Measurements from ENCODE around the gene MSH2.

The MSH2 gene

DNA sequence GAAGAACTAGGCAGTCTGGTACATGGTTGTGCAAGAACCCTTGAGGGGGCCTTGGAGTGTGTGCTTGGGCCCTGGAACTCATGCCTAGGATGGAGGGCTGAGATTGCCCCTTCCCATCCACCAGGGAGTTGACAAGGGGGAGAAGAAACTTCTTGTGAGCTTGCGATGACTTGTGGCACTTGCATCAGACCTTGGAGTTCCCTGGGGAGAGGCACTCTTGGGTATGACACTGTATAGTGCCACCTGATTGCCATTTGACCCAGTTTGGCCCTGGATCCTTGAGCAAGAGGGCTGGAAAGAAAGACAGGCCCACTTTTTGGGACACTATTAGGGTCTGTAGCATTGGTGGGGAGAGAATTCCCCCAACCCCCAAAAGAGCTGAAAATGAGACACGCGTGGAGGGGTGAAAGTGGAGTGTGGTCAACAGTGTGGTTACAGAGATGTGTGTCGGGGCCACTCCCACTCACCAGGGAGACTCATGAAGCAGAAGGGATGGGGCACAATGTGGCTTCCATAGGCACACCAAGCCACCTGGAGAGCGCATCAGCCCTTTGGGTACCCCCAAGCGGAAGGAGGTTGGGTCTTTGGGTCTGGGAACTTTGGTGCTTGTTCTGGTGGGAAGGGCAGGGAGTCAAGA, 101.3 kb downstream of the MSH2 start:
- no peak for DNase-seq (ENCODE audit: low read depth in 2 of 3, low spot score in 2 of 3)

DNA sequence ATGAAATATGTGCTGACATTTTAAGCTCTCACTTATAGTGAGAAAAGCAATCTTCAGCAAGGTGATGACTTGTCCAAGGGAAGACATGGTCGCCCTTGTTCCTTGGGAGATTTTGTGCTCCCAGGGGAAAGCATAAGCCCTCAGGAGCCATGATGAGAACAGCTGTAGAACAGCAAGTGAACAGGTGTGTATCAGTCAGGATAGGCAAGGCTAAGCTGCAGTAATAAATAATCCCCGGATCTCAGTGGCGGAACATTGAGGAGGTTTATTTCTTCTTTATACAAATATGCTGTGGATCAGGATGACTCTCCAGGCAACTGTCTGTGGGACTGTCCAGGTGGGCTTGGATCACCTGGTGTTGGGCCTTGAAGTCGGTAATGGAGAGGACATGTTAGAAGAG, 103.1 kb downstream of the MSH2 start:
- DNase-seq (ENCODE audit: low read depth in 2 of 3, low spot score in 2 of 3): no peak

DNA sequence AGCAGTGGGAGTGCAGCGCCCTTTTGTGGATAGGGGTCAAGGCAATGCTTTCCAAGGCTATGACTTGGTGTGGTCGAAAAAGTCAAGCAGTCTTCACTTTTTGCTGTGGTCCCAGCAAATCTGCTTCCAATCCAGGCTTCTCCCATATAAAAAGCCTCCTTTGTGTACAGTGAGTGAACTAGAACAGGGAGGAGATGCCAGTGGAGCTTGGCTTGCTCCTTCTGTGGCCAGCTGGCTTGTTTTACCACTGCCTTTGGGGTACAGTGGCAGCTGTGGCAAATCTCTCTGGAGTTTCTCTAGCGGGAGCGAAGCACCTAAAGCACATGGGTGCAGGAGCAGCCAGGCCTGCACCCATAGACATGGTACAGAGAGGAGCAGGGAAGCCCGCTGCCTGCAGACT, 103.5 kb downstream of the MSH2 start:
- no peak for DNase-seq (ENCODE audit: low read depth in 2 of 3, low spot score in 2 of 3)

DNA sequence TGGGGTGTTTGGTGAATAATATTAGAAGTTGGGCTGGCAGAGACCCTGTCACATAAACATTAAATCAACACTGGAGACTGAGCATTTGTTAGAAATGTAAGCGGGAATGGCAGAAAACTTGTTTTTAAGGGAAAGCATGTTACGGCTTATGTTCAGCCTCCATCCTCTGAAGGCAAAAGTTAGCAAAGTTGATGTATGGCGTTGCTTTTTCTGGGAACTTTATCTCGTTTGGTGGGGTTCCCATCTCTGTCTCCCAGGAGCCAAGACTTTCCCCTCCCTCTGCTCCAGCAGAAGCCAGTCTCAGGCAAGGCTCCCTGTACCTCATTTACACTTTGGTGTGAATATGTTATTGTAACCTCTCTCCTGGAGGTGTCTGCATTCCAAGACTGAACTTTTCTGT, 105.1 kb downstream of the MSH2 start:
- no peak for DNase-seq (ENCODE audit: low read depth in 2 of 3, low spot score in 2 of 3)

DNA sequence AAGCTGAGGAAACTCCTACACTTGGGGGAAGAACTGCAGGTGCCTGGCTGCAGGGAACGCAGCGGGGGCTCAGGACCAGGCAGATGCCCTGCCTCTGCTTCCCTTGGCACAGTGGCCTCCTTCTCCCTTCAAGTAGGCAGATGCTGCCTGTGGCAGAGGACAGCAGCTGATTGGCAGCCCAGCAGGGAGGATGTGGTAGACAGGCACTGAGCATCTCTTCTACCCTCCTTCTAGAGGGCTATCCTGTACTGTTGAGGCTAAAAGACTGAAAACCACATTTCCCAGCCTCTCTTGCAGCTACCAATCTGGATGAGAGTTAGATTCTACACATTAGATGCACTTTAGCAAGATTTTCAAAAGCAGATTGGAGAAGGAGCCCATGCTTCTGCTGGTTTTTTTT, 105.7 kb downstream of the MSH2 start:
- DNase-seq (ENCODE audit: low read depth in 2 of 3, low spot score in 2 of 3): no peak

DNA sequence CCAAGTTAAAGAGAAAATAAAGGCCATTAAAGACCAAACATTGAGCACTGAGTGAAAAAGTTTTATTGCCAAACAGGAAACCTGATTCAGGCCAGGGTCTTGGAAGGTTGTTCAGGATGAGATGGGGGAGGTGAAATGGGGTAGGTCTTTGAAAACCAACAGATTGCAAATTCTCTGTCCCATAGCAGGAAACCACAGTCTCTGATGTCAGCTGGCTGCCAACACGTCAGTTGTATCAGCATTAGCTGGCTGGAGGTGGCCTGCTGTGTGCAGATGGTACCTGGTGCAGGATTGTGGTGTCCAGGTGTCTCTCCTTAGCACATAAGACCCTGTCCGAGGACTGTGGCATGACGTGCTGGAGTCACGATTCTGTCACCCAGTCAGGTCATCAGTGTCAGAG, 106.3 kb downstream of the MSH2 start:
- DNase-seq (ENCODE audit: low read depth in 2 of 3, low spot score in 2 of 3): no peak

DNA sequence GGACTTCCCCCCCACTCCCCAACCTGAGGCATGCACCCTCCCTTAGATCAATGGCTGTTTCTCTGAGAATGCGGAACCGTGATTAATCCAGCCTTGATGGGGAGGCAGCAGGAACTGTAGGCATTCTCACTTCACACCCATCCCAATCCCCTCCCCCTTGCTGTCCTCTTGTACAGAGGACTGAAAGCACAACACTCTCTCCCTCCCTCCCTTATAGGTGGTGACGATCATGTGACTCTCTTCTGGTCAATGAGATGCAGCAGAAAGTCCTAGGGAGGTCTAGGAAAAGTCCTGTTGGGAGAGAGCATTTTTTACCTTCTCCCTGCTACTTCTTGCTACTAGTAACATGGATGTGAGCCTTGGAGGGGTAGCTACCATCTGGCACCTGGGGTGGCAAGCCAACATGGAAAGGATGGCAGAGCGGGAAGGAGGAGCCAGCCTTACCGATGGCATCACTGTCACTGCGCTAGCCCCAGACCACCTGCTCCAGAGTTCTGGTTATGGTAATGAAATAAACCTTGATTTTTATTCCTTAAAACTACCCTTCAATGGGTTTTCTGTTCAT, 106.9 kb downstream of the MSH2 start:
- no peak for DNase-seq (ENCODE audit: low read depth in 2 of 3, low spot score in 2 of 3)

DNA sequence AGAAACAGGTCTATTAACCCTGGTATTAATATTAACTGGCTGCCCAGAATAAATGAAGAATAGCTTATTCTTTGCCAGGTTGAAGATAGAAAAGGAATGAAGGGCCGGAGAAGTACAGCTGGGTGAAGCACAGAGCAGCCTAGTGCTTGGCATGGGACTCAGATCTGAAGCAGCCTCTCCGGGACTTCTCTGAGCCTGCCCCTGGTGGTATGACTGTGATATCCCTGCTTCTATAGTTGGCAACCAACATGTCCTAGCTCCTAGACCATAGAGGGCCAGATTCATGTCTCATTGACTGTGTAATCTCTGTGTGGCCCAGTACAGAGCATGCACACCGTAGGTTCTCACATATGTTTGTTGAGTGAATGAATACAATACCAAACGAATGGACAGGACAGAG, 107.8 kb downstream of the MSH2 start:
- DNase-seq (ENCODE audit: low read depth in 2 of 3, low spot score in 2 of 3): no peak

DNA sequence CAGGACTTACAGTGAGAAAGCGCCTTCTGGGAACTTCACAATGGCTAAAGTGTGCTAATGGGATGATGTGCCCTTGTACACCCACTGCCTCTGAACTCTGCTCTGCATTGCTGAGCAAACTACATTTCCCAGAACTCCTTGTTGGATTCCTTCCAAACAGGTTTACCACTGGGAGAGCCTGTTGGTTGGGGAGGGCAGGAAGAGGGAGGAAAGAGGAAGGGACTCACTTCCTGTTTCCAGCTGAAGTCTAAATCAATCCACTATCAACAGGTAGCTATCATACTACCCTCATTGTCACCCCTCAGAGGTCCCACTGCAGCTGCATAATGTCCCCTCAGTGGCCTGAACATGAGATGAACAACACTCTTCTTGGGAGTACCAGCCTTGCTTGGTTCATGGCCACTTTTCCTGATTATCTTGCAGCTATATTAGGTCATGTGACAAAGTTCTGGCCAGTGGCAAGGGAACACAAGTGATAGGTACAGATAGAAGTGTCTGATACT, 109.7 kb downstream of the MSH2 start:
- DNase-seq (ENCODE audit: low read depth in 2 of 3, low spot score in 2 of 3): no peak

DNA sequence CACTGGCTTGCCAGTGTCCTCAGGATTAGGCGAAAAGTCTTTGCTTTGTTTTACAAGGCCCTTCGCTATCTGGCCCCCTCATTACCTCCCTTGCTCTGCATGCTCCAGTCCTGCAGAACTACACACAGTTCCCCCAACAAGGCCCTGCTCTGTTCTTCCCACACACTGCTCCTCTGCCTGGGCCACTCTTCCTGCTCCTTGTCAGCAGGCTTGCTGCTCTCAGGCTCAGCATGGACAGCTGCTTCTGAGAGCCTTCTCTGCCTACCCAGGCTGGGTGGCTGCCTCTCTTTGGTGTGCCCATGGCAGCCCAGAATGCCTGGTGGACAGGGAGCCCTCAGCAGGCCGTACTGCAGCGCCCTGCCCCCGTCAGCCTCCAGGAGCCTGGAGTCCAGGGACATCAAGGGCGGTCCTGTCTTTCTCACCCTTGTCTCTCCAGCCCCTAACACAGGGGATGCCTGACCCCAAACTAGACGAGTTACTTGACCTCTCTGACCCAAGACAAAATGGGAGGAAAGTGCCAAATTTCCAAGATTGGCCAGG, 111.1 kb downstream of the MSH2 start:
- no peak for DNase-seq (ENCODE audit: low read depth in 2 of 3, low spot score in 2 of 3)

DNA sequence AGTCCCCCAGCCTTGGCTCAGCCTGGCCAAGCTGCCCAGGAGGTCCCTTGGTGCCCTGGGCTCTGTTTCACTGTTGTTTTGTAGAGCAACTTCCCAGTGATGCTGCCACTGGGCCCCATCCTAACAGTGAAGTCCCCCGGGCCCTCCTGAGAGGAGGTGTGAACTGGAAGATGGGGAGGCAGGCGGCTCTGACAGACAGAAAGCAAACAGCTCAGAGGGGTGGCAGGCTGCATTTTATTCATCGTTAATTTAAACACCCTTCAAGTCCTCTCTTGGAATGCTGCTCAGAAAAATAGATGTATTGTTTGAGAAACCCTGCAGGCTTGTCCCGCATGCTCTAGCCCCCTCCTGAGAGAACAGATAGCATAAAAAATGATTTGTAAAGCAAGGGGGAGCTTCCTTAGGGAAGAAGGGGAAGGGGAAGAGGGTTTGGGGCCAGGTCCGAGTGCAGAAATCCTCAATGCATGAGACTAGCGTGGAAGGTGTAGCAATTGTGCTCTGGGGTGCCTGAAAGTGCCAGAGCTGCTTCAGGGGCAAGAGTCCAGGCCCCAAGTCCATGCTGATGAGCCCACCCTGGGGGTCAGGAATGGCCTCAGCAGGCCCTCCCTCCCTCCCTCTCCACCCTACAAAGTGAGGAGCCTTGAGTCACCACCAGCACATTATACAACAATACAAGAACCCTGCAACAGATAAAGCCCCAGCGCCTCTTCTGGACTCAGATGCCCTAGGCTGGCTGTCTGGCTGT, 113.6 kb downstream of the MSH2 start:
- no peak for DNase-seq (ENCODE audit: low read depth in 2 of 3, low spot score in 2 of 3)

DNA sequence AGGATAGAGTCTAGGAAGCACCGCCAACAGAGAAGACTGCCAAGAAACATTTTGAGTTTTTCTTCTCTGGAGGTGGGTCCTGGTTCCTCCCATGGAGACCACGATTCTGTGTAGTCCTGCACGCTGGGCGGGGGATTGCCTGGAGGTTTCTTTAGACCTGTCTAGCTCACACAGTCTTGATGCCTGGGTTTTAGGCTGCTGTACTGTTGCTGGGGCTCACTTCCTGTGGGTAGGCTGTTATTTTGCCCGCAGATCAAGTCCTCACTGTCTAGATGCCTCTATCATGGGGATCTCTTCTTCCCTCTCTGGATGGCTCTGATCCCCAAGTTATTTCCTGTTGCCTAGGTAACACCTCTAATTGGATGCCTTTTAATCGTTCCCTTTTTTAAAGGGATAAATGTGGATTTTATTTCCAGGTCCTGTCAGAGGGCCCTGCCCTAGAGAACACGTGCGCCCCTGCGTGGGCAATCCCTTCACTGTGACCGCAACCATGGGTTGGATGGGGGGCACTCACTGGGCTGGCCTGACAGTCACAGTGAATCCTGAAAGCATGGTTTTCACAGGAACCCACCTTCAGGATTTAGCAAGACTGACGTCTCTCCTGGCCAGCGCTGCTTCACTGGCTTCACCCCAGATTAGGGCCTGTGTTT, 115.7 kb downstream of the MSH2 start:
- no peak for DNase-seq (ENCODE audit: low read depth in 2 of 3, low spot score in 2 of 3)

DNA sequence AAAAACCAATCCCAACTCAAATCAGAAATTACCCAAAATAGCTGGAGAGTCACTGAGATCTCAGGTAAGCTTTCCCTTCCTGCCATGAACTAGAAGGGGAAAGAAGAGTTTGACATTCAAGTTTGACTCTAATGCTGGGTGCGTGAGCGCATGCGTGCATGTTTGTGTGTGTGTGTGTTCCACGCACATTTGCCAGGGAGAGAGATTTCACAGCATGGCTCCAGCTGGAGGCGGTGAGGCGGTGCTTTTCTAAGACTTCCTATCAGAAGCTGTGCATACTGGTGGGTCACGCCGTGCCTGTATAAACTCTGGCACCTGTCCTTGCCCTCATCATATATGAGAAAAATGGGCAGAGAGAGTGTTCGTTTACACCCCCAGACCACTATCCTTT, 116.2 kb downstream of the MSH2 start:
- DNase-seq (ENCODE audit: low read depth in 2 of 3, low spot score in 2 of 3): no peak

DNA sequence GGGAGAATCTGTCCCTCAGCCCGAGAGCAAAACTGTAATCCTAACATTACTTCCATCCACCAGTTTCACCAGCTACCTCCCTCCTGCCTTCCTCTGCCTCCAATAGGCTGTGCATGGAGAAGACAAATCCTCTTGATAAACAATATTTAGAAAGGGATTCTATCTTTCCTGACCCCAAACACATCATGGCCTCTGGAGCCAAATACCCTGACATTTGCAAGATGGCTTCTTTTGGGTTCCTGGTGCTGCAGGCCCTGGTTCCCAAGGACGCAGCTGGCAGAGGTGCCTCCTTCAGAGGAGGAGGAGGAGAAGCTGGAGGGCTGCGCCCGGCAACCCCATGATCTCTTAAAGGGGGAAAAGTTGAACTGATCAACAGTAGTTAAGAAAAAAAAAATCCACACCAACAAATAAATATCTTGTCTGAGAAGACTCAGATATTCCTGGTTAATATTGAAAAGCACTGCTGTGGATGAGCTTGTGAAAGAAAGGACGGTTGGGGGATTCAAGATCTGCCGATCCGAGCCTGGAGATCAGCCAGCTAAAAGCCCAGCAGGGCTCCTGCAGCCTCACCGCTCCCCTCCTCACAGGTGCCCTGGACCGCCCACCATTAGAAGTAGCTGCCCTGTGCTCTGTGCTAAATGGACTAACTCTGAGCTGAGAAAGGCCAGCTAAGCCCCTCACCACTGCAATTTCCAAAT, 116.8 kb downstream of the MSH2 start:
- DNase-seq (ENCODE audit: low read depth in 2 of 3, low spot score in 2 of 3): no peak

DNA sequence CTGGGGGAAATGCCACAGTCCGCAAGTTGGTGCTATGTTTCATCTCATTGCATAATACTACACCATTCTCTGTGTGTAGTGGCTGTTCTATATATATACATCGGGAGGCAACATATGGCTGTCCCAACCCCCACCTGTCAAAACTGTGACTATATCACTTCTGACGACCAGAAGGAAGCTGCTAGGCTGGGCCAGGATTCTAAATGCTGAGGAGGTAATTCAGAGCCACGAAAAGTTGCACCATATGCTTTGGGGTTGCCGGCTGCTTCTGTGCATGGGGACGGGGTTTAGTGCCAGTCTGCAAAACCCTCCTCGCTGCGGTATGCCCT, 117.3 kb downstream of the MSH2 start:
- DNase-seq (ENCODE audit: low read depth in 2 of 3, low spot score in 2 of 3): no peak

DNA sequence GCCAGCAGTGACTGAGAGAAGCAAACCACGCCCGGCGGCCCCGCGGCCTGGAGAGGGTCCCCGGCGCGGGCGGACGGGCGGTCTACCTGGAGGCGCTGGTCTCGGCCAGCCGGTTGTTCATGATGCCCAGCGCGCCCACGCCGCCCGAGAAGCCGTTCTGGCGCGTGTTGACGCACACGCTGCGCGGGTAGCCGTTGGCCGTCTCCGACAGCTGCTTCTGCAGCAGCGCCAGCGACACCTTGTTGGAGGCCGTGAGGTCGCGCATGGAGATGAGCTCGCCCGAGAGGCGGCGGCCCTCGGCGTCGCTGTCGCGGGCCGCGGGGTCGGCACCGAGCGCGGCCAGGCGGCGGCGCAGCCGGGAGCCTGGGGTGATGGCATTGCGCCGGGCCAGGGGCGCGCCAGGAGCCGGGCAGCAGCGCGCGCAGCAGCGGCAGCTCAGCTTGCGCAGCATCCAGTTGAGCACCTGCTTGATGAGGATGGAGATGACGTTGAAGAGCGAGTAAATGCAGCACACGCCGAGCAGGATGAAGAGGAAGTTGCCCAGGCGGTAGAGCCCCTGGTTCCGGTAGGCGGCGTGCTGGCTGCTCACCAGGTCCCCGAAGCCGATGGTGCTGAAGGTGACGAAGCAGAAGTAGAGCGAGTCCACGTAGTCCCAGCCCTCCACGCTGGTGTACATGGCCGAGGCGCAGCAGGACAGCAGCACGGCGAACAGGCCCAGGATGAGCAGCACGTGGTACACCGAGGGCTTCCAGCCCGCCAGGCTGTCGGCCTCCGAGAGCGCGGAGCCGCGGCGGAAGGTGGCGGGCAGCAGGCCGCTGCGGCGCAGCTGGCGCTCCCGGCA, 118.1 kb downstream of the MSH2 start:
- peak; percentile 42 to 45 (median 45) for DNase-seq (ENCODE audit: low read depth in 2 of 3, low spot score in 2 of 3)

DNA sequence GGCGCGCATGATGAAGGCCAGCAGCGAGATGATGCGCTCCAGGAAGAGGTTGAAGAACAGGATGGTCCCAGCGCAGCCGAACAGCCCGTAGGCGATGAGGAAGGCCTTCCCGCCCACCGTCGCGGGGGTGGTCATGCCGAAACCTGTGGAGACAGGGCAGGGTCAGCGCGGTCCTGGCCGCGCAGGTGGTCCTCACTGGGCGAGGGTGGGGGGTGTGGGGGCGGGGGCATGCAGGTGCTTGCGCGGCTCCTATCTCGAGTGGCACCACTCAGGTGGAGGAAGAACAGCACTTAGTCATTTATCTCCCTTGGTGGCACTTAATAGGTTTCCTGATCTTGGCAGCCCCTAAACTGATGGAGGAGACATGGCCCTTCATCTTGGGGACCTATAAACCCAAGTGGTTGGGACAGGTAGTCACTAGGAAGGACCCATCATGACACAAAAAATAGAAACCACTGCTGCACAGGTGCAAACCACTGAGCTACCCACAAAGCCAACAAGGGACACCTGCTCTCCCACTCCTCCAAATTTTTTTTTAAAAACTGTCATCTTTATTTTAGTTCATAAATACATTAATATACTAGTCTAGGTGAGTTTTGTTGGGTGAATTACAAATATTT, 118.8 kb downstream of the MSH2 start:
- no peak for DNase-seq (ENCODE audit: low read depth in 2 of 3, low spot score in 2 of 3)

DNA sequence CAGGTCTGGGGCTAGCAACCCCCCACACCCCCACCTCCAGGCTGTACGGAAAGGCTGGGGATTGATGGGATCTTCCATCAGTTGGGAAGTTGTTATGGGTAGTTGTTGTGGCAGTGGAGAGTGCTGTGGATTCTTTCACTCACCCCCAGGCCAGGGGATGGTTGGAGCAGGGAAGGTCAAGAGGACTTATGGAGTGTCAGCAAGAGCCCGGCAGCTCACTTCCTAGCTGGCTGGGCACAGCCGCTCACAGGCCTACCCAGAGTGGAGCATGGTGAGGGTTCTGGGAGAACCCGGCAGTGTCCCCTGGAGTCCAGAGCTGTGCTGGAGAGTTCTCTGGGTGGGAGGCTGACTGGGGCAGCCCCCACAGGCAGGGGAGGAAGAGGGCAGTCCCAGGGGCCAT, 122.2 kb downstream of the MSH2 start:
- no peak for DNase-seq (ENCODE audit: low read depth in 2 of 3, low spot score in 2 of 3)

DNA sequence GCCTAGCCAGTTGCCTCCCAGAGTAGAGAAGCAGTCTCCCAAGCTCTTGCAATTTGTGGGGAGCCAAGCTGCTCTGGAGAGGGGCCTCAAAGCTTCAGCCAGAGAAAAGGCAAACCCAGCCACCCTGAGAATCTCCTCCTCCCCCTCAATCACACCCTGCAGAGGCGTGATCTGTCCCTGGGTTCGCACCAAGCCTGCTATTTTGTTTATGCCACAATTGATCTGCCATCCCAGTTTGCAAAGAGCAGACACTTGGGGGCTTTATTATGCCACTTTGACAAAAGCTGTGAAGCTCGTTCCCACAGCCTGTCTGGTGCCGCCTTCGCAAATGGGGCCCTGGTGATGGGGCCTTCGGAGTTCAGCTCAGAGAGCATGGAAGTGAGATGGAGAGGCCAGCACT, 125.5 kb downstream of the MSH2 start:
- no peak for DNase-seq (ENCODE audit: low read depth in 2 of 3, low spot score in 2 of 3)

DNA sequence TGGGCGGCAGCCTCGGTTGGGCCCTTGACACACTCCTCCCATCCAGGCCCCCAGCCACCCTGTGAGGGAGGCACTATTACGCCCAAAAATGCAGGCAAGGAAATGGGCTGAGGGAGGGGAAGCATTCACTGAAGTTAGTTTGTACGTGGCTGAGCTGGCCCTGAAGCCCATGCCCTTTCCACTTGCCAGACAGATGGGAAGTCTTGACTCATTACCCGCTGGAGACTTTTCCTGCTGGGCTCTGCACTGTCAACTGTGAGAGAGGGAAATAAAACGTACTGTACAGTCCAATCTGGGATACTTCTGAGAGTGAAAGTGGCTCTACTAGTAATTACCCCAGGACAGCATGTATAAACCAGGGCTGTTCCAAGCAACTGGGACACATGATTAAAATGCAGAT, 125.9 kb downstream of the MSH2 start:
- DNase-seq (ENCODE audit: low read depth in 2 of 3, low spot score in 2 of 3): no peak
